Loucy (cell line): ENCODE results near the gene MYH8.

Source experiments
- CTCF ChIP-seq: fragments of 200-600 bp; sonication (generic); conservative IDR thresholded peaks from 2 replicates; pipeline ENCODE4 v1.5.1; 2014; ENCODE audit warnings: mild to moderate bottlenecking, antibody characterized with exemption, low read length
- EZH2phosphoT487 ChIP-seq: fragments of 200-600 bp; IDR thresholded peaks from 2 replicates; pipeline ENCODE4 v1.6.1; 2018; ENCODE audit warnings: antibody characterized with exemption, mild to moderate bottlenecking, moderate library complexity, borderline replicate concordance

GRCh38 chr17:10369239-10369638 is 52.5 kb downstream of the MYH8 start:
- no peak for TF ChIP-seq CTCF
- TF ChIP-seq EZH2phosphoT487, result no peak
